ENCODE data around the gene NAA20. TPM values are rescaled to one million over a fixed set of nuclear protein-coding genes. Genes with fewer than 3 reads are reported as not detected.

Gene NAA20
- total RNA-seq, 1 donor from 2014 or later: 46.2 TPM

DNA sequence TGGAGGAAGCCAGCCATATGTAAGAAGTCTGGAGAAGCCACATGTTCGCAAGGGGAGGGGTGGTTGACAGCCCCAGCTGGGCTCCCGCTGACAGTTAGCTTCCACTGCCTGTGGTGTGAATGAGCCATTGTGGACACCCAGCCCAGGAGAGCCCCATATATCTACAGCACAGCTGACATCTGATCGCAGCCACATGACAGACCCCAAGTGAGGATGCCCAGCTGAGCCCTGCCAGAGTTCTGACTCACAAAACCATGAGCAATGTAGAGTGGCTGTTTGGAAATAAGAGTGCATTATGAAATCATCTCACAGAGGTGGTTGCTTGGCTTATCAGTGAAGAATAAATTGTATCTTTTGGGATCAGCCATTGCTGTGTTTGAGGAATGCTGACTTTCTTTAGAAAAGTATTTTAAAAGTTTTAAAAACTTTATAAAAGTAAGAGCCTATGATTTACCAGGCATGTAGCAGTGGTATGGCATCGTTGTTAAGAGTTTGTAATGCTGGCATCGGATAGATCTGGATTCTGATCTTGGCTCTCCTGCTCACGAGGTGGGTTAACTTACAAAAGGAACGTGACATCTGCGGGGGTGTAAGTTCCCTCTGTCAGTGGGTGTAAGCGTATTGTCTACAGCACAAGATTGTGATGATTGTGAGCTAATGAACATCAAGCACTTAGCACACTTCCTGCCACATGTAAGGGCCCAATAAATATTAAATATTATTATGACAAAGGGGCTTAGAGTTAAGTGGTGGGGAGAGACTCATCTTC, 59.3 kb downstream of the NAA20 start:
- no peak for DNase-seq (ENCODE audit: low spot score)
- Mint-ChIP-seq H3K4me3 (ENCODE audit: unreplicated experiment) (no peak overlapping the region), H3K27ac (ENCODE audit: unreplicated experiment) (no peak overlapping the region), H3K4me1 (ENCODE audit: low read depth) (peaks cover 4% of the 10 kb centered on the region), H3K27me3 (ENCODE audit: low read depth) (peaks cover 34% of the 10 kb centered on the region), H3K36me3 (ENCODE audit: low read depth) (no peaks in the 10 kb centered on the region), H3K9me3 (ENCODE audit: low read depth) (no peaks in the 10 kb centered on the region)
- TF ChIP-seq, protein P1, sequence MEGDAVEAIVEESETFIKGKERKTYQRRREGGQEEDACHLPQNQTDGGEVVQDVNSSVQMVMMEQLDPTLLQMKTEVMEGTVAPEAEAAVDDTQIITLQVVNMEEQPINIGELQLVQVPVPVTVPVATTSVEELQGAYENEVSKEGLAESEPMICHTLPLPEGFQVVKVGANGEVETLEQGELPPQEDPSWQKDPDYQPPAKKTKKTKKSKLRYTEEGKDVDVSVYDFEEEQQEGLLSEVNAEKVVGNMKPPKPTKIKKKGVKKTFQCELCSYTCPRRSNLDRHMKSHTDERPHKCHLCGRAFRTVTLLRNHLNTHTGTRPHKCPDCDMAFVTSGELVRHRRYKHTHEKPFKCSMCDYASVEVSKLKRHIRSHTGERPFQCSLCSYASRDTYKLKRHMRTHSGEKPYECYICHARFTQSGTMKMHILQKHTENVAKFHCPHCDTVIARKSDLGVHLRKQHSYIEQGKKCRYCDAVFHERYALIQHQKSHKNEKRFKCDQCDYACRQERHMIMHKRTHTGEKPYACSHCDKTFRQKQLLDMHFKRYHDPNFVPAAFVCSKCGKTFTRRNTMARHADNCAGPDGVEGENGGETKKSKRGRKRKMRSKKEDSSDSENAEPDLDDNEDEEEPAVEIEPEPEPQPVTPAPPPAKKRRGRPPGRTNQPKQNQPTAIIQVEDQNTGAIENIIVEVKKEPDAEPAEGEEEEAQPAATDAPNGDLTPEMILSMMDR (IDR thresholded peaks at IDR 0.05): no peak

DNA sequence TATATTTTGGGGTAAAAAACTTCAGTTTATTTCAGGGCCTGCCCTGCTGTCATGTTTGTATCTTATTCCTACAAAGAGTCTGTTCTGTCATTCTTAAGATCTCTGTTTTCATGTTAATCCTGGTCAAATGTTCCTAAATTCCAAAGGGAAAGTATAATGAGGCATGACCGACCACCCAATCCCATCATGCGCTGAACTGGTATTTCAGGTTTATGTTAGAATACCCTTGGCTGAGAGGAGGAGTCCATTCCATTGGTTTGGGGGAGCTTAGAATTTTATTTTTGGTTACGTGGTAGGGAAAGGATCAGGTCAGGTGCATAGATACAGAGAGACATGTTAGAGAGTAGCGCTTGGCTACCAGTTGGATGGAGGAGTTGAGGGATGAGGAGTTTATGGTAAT, 60.9 kb downstream of the NAA20 start:
- no peak for DNase-seq (ENCODE audit: low spot score)
- H3K27me3 Mint-ChIP-seq (ENCODE audit: low read depth): peaks cover 44% of the 10 kb centered on the region
- peaks cover 4% of the 10 kb centered on the region for H3K4me1 Mint-ChIP-seq (ENCODE audit: low read depth)
- TF ChIP-seq, protein P1 (IDR thresholded peaks at IDR 0.05): no peak
- H3K36me3 Mint-ChIP-seq (ENCODE audit: low read depth): no peaks in the 10 kb centered on the region
- H3K9me3 Mint-ChIP-seq (ENCODE audit: low read depth): no peaks in the 10 kb centered on the region
- H3K27ac Mint-ChIP-seq (ENCODE audit: unreplicated experiment): no peak overlapping the region
- H3K4me3 Mint-ChIP-seq (ENCODE audit: unreplicated experiment): no peak overlapping the region

DNA sequence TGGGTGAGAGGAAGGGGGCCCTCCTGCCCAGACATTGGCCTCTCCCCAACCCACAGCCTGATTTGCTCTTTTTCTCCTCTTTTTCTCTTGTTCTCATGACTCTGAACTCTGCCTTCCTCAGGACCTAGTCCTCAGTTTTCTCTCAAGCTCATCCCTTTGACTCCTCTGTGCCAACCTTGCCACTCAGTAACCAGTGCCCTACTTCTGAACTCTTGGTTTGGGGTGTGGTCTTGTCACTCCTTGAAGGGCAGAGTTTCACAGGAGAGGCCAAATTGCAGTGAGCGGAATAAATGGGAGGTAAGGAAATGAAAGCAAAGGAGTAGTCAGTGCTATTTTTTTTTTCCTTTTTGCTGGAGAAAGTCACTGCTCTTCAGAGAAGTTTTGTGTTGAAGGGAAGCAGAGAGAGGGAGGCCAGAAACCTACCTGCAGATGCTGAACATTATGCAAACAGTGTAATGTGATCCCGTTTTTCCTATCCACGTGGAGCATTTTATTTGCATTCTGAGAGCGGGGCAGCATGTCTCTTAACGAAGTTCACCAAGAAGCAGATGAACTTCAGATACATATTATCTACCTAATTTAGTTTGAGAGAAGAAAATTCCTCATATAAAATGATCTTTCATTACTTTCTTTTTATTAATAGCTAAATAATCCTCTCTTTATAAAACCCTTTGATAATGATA, 62.1 kb downstream of the NAA20 start:
- H3K27ac Mint-ChIP-seq (ENCODE audit: unreplicated experiment): no peak overlapping the region
- no peak overlapping the region for H3K4me3 Mint-ChIP-seq (ENCODE audit: unreplicated experiment)
- H3K27me3 Mint-ChIP-seq (ENCODE audit: low read depth): peaks cover 42% of the 10 kb centered on the region
- TF ChIP-seq, protein P1 (IDR thresholded peaks at IDR 0.05): no peak
- no peak for DNase-seq (ENCODE audit: low spot score)
- no peaks in the 10 kb centered on the region for H3K9me3 Mint-ChIP-seq (ENCODE audit: low read depth)
- no peaks in the 10 kb centered on the region for H3K36me3 Mint-ChIP-seq (ENCODE audit: low read depth)
- H3K4me1 Mint-ChIP-seq (ENCODE audit: low read depth): peaks cover 6% of the 10 kb centered on the region

Other genes starting within 250 kb of the NAA20 start
- gene CRNKL1, start 35.1 kb downstream of the NAA20 start, total RNA-seq: 14.3 to 20.5 TPM (median 16.4 TPM) in 3 replicates
- gene CFAP61, start 35.2 kb downstream of the NAA20 start, total RNA-seq: not detected in 3 replicates